UCSD-AML1 (cell line): Measurements from ENCODE around the gene WNT9A.
A peak's percentile ranks its signal among the peaks of the same experiment; 100 is the strongest.
"Not testable (repeated sequence)": the region's sequence is repeated elsewhere in the genome, so short reads cannot be mapped to it uniquely, and the experiment has no call there.

ENCODE experiments used
- DNase-seq: peaks from one replicate; lab custom pipeline; 2025; ENCODE audit not compliant: unreplicated experiment; lab: John Stamatoyannopoulos, UW

The WNT9A gene

GRCh38 chr1:227887697-227888403 lies 59.9 kb downstream of the WNT9A start:
- no peak for DNase-seq

- no peak for DNase-seq
Measured at GRCh38 chr1:227886993-227887696, 60.6 kb downstream of the WNT9A start.

- DNase-seq: no peak
Measured at GRCh38 chr1:227886503-227886961, 61.2 kb downstream of the WNT9A start.

- DNase-seq: no peak
Measured at GRCh38 chr1:227885648-227886502, 61.9 kb downstream of the WNT9A start.

GRCh38 chr1:227885135-227885647 lies 62.5 kb downstream of the WNT9A start:
- DNase-seq: no peak

- DNase-seq: no peak
Measured at GRCh38 chr1:227884370-227885134, 63.2 kb downstream of the WNT9A start.

- DNase-seq: no peak
Measured at GRCh38 chr1:227883641-227884301, 64.0 kb downstream of the WNT9A start.

GRCh38 chr1:227883073-227883520 lies 64.6 kb downstream of the WNT9A start:
- no peak for DNase-seq

GRCh38 chr1:227880342-227880924 lies 67.3 kb downstream of the WNT9A start:
- no peak for DNase-seq

- not testable (repeated sequence) for DNase-seq
Measured at GRCh38 chr1:227877810-227878209, 69.9 kb downstream of the WNT9A start.

GRCh38 chr1:227871892-227872291 lies 75.8 kb downstream of the WNT9A start:
- not testable (repeated sequence) for DNase-seq

GRCh38 chr1:227870366-227870765 lies 77.4 kb downstream of the WNT9A start:
- DNase-seq: no peak

GRCh38 chr1:227869851-227870305 lies 77.9 kb downstream of the WNT9A start:
- peak; percentile 75 for DNase-seq

GRCh38 chr1:227869279-227869842 lies 78.4 kb downstream of the WNT9A start:
- DNase-seq: peak; percentile 61
